HepG2 (cell line): ENCODE data around the gene CEP250. TPM values are rescaled to one million over a fixed set of nuclear protein-coding genes. Genes with fewer than 3 reads are reported as not detected.

Source experiments
- ATF1 ChIP-seq: IDR thresholded peaks from 2 replicates; pipeline ENCODE4 v1.6.1; 2016; ENCODE audit warnings: mild to moderate bottlenecking, control low read depth
- CREB3 ChIP-seq: sonication (generic); formaldehyde crosslinking; IDR thresholded peaks from 2 replicates; pipeline ENCODE4 v1.5.0; 2020; ENCODE audit warnings: missing genetic modification reagents
- DNMT3B ChIP-seq: conservative IDR thresholded peaks from 2 replicates; pipeline ENCODE4 v1.6.1; 2016; ENCODE audit warnings: missing biosample characterization, control low read depth
- HMGXB4 ChIP-seq, 2 experiments: sonication (generic) in 1 of 2; formaldehyde crosslinking in 1 of 2; IDR thresholded peaks; 2 replicates each; pipeline versions ENCODE4 v1.4.0 to v1.6.1; 2018 to 2020; ENCODE audit warnings: missing genetic modification reagents in 2 of 2, borderline replicate concordance in 1 of 2, low read depth in 1 of 2, mild to moderate bottlenecking in 1 of 2, missing biosample characterization in 1 of 2
- HNF1A ChIP-seq, 2 experiments: sonication (generic) in 1 of 2; formaldehyde crosslinking in 1 of 2; IDR thresholded peaks; 2 replicates each; pipeline versions ENCODE4 v1.4.0 to v1.6.1; 2016 to 2020; ENCODE audit warnings: borderline replicate concordance in 1 of 2, low read depth in 1 of 2, mild to moderate bottlenecking in 1 of 2, missing genetic modification reagents in 1 of 2
- PLSCR1 ChIP-seq: sonication (generic); formaldehyde crosslinking; IDR thresholded peaks from 2 replicates; pipeline ENCODE4 v1.5.0; 2020; ENCODE audit warnings: missing genetic modification reagents, mild to moderate bottlenecking, borderline replicate concordance
- SMC3 ChIP-seq: IDR thresholded peaks from 2 replicates; pipeline ENCODE4 v1.6.1; 2011; ENCODE audit warnings: low read length, improper control_type of control experiment
- TAF1 ChIP-seq: sonication (generic); formaldehyde crosslinking; IDR thresholded peaks from 2 replicates; pipeline ENCODE4 v1.4.0; 2020; ENCODE audit warnings: missing genetic modification reagents
- TMF1 ChIP-seq: sonication (generic); formaldehyde crosslinking; IDR thresholded peaks from 2 replicates; pipeline ENCODE4 v1.8.1; 2022; ENCODE audit warnings: low read depth, missing genetic modification reagents
- U2AF2 ChIP-seq: fragments of 200-400 bp; formaldehyde crosslinking; IDR thresholded peaks from 2 replicates; pipeline ENCODE4 v1.6.1; 2017; ENCODE audit warnings: low read depth, mild to moderate bottlenecking, low read length
- ZNF260 ChIP-seq: sonication (generic); formaldehyde crosslinking; IDR thresholded peaks from 2 replicates; pipeline ENCODE4 v1.4.0; 2020; ENCODE audit warnings: missing genetic modification reagents, low read depth, mild to moderate bottlenecking, borderline replicate concordance
- ZNF326 ChIP-seq: sonication (generic); formaldehyde crosslinking; IDR thresholded peaks from 2 replicates; pipeline ENCODE4 v1.4.0; 2020; ENCODE audit warnings: missing genetic modification reagents, borderline replicate concordance
- ZNF570 ChIP-seq: sonication (generic); formaldehyde crosslinking; IDR thresholded peaks from 2 replicates; pipeline ENCODE4 v1.4.0; 2020; ENCODE audit warnings: mild to moderate bottlenecking, missing genetic modification reagents, borderline replicate concordance
- ZNF773 ChIP-seq: sonication (generic); formaldehyde crosslinking; IDR thresholded peaks from 2 replicates; pipeline ENCODE4 v1.4.0; 2020; ENCODE audit warnings: missing genetic modification reagents, borderline replicate concordance
- ZSCAN20 ChIP-seq: sonication (generic); formaldehyde crosslinking; IDR thresholded peaks from 2 replicates; pipeline ENCODE4 v1.4.0; 2020; ENCODE audit warnings: missing genetic modification reagents, mild to moderate bottlenecking, borderline replicate concordance
- ZSCAN30 ChIP-seq: sonication (generic); formaldehyde crosslinking; IDR thresholded peaks from 2 replicates; pipeline ENCODE4 v1.5.0; 2020; ENCODE audit warnings: mild to moderate bottlenecking, missing genetic modification reagents
- ZUFSP ChIP-seq: sonication (generic); formaldehyde crosslinking; IDR thresholded peaks from 2 replicates; pipeline ENCODE4 v1.9.0; 2021; ENCODE audit warnings: missing genetic modification reagents, mild to moderate bottlenecking, borderline replicate concordance
- polyA plus RNA-seq, 8 experiments: library from polyadenylated mRNA; depleted of rRNA in 3 of 8; stranded (reverse) in 7 of 8; unstranded in 1 of 8; fragments of >200 nt; fragmentation: Illumina TruSeq in 4 of 8; extraction: Trizol in 4 of 8; gene quantifications; 2 replicates each; pipeline versions ENCODE4 v1.2.1 to v1.2.3, GENCODE V29; 2011 to 2016; ENCODE audit warnings: low read depth in 4 of 8, missing spikeins in 1 of 8, mixed read lengths in 1 of 8; ENCODE audit not compliant: insufficient read depth in 1 of 8
- total RNA-seq, 5 experiments: library from RNA; depleted of rRNA; stranded (reverse); fragments of >200 nt; fragmentation: Illumina TruSeq; extraction: Trizol; gene quantifications; 2 replicates each; pipeline ENCODE4 v1.2.3, GENCODE V29; 2016; ENCODE audit warnings: low read depth in 1 of 5

CEP250 gene
- total and polyA plus RNA-seq, 2 of the 13 experiments (the other 11 are each of a cell fraction or from before 2014, with no cell fraction given) = 28.8 to 55.3 TPM

GRCh38 chr20:35541783-35542662 lies 86.6 kb downstream of the CEP250 start, which contains the start of gene ERGIC3 (continued):
- peak; percentile 82 to 85; a peak in 3 of 4 replicates for TF ChIP-seq HMGXB4 (CRISPR knock-in tag; IDR thresholded peaks at IDR 0.05; ENCODE audit: borderline replicate concordance in 1 of 2, low read depth in 1 of 2)
- TF ChIP-seq U2AF2 = no peak
- TF ChIP-seq ZUFSP (CRISPR knock-in tag) = no peak
- no peak; the same call in 1 of the 2 replicates for TF ChIP-seq ZSCAN30 (CRISPR knock-in tag)
- TF ChIP-seq CREB3 (CRISPR knock-in tag) = 0 out of 2 replicates have a peak, but pooled peaks have one; percentile 44
- TF ChIP-seq TMF1 (CRISPR knock-in tag) = no peak; the same call in 1 of the 2 replicates
- TF ChIP-seq ZSCAN20 = no peak
- TF ChIP-seq PLSCR1 (CRISPR knock-in tag) = no peak; the same call in 1 of the 2 replicates
- no peak for TF ChIP-seq ZNF570 (CRISPR knock-in tag)
- TF ChIP-seq TAF1 = peak; percentile 82
- no peak for TF ChIP-seq HNF1A (IDR thresholded peaks at IDR 0.05; ENCODE audit: low read depth)
- peak; percentile 50; the same call in 1 of the 2 replicates for TF ChIP-seq HNF1A (CRISPR knock-in tag; IDR thresholded peaks at IDR 0.05; ENCODE audit: borderline replicate concordance)
- no peak for TF ChIP-seq ZNF326 (CRISPR knock-in tag)
- TF ChIP-seq DNMT3B (CRISPR knock-in tag) = no peak
- TF ChIP-seq ATF1 (CRISPR knock-in tag) = no peak
- no peak for TF ChIP-seq ZNF260
- TF ChIP-seq ZNF773 (CRISPR knock-in tag) = no peak; the same call in 1 of the 2 replicates
- TF ChIP-seq SMC3 = no peak
